K562 (cell line): ENCODE measurements around the gene ATAD2B. TPM values are rescaled to one million over a fixed set of nuclear protein-coding genes. Genes with fewer than 3 reads are reported as not detected.
A peak's percentile ranks its signal among the peaks of the same experiment; 100 is the strongest.

ENCODE experiments used
- ATF4 ChIP-seq: fragments of 450-650 bp; formaldehyde crosslinking; IDR thresholded peaks from 2 replicates; pipeline ENCODE4 v1.4.0; 2022; ENCODE audit warnings: mild to moderate bottlenecking, moderate library complexity
- EZH2 ChIP-seq: IDR thresholded peaks from 2 replicates; pipeline ENCODE4 v1.6.1; 2012; ENCODE audit warnings: low read depth, mild to moderate bottlenecking, inconsistent platforms, low read length, borderline replicate concordance
- FOXJ2 ChIP-seq: fragments of 200-800 bp; sonication (Bioruptor generic); IDR thresholded peaks from 2 replicates; pipeline ENCODE4 v1.6.1; 2016; ENCODE audit warnings: missing genetic modification characterization, missing compliant biosample characterization
- GTF2F1 ChIP-seq: IDR thresholded peaks from 2 replicates; pipeline ENCODE4 v1.6.1; 2011; ENCODE audit warnings: low read depth, low read length, improper control_type of control experiment
- KDM5B ChIP-seq: fragments of 200-600 bp; sonication (generic); IDR thresholded peaks from 2 replicates; pipeline ENCODE4 v1.6.1; 2012; ENCODE audit warnings: low read depth, mild to moderate bottlenecking, moderate library complexity, low read length, control low read depth, inconsistent platforms; ENCODE audit not compliant: insufficient replicate concordance
- NCOA1 ChIP-seq: fragments of 450-650 bp; IDR thresholded peaks from 2 replicates; pipeline ENCODE4 v1.6.1; 2016; ENCODE audit warnings: low read depth
- PML ChIP-seq: IDR thresholded peaks from 2 replicates; pipeline ENCODE4 v1.6.1; 2012; ENCODE audit warnings: low read length, inconsistent platforms
- TAF7 ChIP-seq: fragments of 450-650 bp; IDR thresholded peaks from 2 replicates; pipeline ENCODE4 v1.6.1; 2016; ENCODE audit warnings: missing genetic modification characterization, missing compliant biosample characterization
- ZBTB40 ChIP-seq, 2 experiments: fragments of 450-650 bp in 1 of 2; sonication (generic) in 1 of 2; formaldehyde crosslinking in 1 of 2; IDR thresholded peaks; 2 replicates each; pipeline versions ENCODE4 v1.7.1 to v1.9.0; 2016 to 2022; ENCODE audit warnings: inconsistent platforms in 1 of 2, mild to moderate bottlenecking in 1 of 2, missing genetic modification reagents in 1 of 2
- ZNF263 ChIP-seq: sonication (generic); formaldehyde crosslinking; IDR thresholded peaks from 2 replicates; pipeline ENCODE4 v1.8.0; 2022; ENCODE audit warnings: mild to moderate bottlenecking, missing genetic modification reagents, borderline replicate concordance
- polyA plus RNA-seq, 8 experiments: library from polyadenylated mRNA; depleted of rRNA in 4 of 8; stranded (reverse) in 5 of 8; unstranded in 3 of 8; fragments of >200 nt; fragmentation: Nextera tagmentation in 2 of 8; fragmentation: Illumina TruSeq in 1 of 8; extraction: Ambion mirVana in 2 of 8; extraction: Trizol in 1 of 8; gene quantifications; 2 replicates each; pipeline versions ENCODE4 v1.2.1 to v1.2.3, GENCODE V29; 2011 to 2014; ENCODE audit warnings: inconsistent platforms in 1 of 8, missing spikeins in 1 of 8
- total RNA-seq, 7 experiments: library from RNA; depleted of rRNA in 6 of 7; stranded (reverse); fragments of >200 nt in 6 of 7; fragmentation: Illumina TruSeq in 2 of 7; extraction: Trizol in 2 of 7; gene quantifications; 2 replicates each; pipeline versions ENCODE4 v1.2.1 to v1.2.3, GENCODE V29; 2011 to 2021; ENCODE audit warnings: low replicate concordance in 1 of 7
- TF ChIP-seq, protein P1 (sequence below): fragments of 450-650 bp; IDR thresholded peaks from 2 replicates; pipeline ENCODE4 v1.7.1; 2018; ENCODE audit warnings: mild to moderate bottlenecking, low read depth; ENCODE audit not compliant: partially characterized antibody
- TF ChIP-seq, protein P2 (sequence below): fragments of 450-650 bp; formaldehyde crosslinking; IDR thresholded peaks from 2 replicates; pipeline ENCODE4 v1.4.0; 2022; ENCODE audit warnings: missing genetic modification characterization

ATAD2B gene
- total and polyA plus RNA-seq, 9 of the 15 experiments (the other 6 are each of a cell fraction or from before 2014, with no cell fraction given) = 3.2 to 21.6 (median 11.4) TPM

DNA sequence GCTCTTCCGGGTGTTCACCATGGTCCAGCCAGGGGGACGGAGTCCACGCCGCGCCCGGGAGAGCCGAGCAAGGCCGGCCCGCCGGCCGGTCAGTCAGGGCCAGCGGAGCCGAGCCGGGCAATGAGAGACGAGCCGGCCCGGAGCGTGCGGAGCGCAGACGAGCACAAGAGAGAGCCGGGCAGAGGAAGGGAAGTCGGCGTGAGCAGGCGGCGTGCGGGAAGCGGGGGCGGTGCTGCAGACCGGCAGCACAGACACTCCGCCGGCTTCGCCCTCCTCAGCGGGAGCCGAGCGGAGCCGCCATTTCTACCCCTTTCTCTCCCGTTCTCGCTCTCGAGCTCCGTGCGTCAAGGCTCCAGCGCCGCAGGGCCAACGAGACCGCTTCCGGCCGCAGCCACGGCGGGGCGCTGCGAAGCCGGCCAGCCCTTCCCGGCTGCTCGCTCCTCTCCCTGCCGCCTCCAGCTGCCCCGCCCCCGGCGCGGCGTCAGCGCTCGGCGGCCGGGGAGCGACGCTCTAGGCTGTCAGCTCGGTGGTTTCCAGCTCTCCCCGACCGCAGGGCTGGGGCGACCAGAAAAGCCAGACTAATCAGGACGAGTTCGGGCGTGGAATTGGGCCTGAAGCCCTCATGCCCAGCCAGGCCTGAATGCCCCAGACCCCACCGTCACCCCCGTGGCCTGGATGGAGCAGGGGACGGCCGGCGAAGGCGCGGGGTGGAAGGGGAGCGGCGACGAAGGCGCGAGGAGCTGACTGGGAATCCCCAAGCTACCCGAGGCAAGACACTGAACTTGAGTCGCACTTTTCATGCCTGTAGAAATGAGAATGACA is at the start of gene ATAD2B (continued):
- TF ChIP-seq EZH2 = no peak
- peak; percentile 88 for TF ChIP-seq PML
- TF ChIP-seq GTF2F1 = no peak
- no peak for TF ChIP-seq ATF4 (CRISPR knock-in tag)
- TF ChIP-seq, protein P1, sequence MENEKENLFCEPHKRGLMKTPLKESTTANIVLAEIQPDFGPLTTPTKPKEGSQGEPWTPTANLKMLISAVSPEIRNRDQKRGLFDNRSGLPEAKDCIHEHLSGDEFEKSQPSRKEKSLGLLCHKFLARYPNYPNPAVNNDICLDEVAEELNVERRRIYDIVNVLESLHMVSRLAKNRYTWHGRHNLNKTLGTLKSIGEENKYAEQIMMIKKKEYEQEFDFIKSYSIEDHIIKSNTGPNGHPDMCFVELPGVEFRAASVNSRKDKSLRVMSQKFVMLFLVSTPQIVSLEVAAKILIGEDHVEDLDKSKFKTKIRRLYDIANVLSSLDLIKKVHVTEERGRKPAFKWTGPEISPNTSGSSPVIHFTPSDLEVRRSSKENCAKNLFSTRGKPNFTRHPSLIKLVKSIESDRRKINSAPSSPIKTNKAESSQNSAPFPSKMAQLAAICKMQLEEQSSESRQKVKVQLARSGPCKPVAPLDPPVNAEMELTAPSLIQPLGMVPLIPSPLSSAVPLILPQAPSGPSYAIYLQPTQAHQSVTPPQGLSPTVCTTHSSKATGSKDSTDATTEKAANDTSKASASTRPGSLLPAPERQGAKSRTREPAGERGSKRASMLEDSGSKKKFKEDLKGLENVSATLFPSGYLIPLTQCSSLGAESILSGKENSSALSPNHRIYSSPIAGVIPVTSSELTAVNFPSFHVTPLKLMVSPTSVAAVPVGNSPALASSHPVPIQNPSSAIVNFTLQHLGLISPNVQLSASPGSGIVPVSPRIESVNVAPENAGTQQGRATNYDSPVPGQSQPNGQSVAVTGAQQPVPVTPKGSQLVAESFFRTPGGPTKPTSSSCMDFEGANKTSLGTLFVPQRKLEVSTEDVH = no peak
- peak; percentile 84 for TF ChIP-seq TAF7 (tag)
- peak; percentile 85 for TF ChIP-seq KDM5B
- TF ChIP-seq ZNF263 (CRISPR knock-in tag) = no peak
- TF ChIP-seq NCOA1 = no peak
- TF ChIP-seq, protein P2, sequence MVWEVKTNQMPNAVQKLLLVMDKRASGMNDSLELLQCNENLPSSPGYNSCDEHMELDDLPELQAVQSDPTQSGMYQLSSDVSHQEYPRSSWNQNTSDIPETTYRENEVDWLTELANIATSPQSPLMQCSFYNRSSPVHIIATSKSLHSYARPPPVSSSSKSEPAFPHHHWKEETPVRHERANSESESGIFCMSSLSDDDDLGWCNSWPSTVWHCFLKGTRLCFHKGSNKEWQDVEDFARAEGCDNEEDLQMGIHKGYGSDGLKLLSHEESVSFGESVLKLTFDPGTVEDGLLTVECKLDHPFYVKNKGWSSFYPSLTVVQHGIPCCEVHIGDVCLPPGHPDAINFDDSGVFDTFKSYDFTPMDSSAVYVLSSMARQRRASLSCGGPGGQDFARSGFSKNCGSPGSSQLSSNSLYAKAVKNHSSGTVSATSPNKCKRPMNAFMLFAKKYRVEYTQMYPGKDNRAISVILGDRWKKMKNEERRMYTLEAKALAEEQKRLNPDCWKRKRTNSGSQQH (CRISPR knock-in tag) = no peak
- no peak for TF ChIP-seq ZBTB40 (IDR thresholded peaks at IDR 0.05)
- no peak for TF ChIP-seq ZBTB40 (CRISPR knock-in tag; IDR thresholded peaks at IDR 0.05)
- 0 out of 2 replicates have a peak, but pooled peaks have one; percentile 48 for TF ChIP-seq FOXJ2
